ENCODE results near the gene NOTCH2NLA.
"Not testable (repeated sequence)": the region's sequence is repeated elsewhere in the genome, so short reads cannot be mapped to it uniquely, and the experiment has no call there.

DNA sequence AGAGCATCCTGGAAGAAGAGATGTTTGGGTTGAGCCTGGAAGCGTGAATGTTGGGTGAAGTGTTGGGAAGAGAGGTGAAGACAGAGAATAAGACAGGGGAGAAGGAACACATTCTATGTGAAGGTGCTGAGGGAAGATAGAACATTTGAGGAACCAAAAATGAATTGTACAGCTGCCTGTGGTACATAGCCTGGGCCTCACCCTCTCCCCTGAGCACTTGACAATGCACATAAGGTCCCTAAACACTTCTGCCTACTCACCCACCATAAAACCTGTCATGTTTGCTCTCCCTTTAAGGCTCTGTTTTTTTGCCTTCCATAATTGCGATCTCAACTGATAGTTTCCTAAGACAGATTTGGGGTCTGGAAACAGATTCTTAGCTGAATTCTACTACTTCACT lies 43.2 kb upstream of the NOTCH2NLA start:
- TF ChIP-seq, protein P1, sequence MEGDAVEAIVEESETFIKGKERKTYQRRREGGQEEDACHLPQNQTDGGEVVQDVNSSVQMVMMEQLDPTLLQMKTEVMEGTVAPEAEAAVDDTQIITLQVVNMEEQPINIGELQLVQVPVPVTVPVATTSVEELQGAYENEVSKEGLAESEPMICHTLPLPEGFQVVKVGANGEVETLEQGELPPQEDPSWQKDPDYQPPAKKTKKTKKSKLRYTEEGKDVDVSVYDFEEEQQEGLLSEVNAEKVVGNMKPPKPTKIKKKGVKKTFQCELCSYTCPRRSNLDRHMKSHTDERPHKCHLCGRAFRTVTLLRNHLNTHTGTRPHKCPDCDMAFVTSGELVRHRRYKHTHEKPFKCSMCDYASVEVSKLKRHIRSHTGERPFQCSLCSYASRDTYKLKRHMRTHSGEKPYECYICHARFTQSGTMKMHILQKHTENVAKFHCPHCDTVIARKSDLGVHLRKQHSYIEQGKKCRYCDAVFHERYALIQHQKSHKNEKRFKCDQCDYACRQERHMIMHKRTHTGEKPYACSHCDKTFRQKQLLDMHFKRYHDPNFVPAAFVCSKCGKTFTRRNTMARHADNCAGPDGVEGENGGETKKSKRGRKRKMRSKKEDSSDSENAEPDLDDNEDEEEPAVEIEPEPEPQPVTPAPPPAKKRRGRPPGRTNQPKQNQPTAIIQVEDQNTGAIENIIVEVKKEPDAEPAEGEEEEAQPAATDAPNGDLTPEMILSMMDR (IDR thresholded peaks at IDR 0.05) = not testable (repeated sequence)
- not testable (repeated sequence) for TF ChIP-seq POLR2A, POLR2AphosphoS5 (IDR thresholded peaks at IDR 0.05)
